Inflammatory macrophage (primary cell): ENCODE results near the gene MYF6.
"Not testable (repeated sequence)": the region's sequence is repeated elsewhere in the genome, so short reads cannot be mapped to it uniquely, and the experiment has no call there.

Experiments used
- DNase-seq, 2 donors: peaks; one replicate each; pipeline ENCODE4 v3.0.0-alpha.2; 2020 to 2022
- total RNA-seq, 18 experiments: gene quantifications; one replicate each; lab custom pipeline; 2026; ENCODE audit warnings: mixed read lengths in 6 of 18, inconsistent platforms in 2 of 18; lab: John Stamatoyannopoulos, UW

Gene MYF6
- 0 to 0.03 (median 0) reads per million in 18 experiments for total RNA-seq

- no peak for DNase-seq
Measured at GRCh38 chr12:80707126-80707829, at the start of gene MYF6. Gene MYF6 (plus strand): TSS chr12:80707634. CDS start chr12:80707720, 86 bp downstream.

DNA sequence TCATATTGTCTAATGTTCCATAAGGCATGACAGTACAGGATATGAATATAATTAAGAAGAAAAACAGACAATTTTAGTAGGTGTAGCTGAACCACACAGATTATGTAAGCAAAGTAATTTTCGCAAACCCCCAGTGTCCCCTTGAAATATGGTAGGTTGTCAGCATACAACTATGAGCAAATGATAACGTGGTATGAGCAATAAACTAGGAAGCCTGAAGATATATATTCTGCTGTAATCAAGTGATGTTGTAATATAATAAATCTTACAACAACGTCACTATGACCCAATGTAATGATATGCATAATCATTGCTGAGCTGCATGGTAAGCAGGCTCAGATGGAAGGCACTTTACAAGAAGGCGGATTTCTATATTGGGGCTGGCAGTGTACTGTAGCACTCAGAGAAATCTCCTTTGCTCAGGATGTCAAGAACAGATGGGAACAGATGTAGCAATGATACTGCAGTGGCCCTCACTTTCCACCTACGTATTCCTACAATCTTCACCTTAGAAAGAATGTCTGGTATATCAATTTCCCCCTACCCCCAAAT is 47.8 kb upstream of the MYF6 start:
- DNase-seq = no peak

DNA sequence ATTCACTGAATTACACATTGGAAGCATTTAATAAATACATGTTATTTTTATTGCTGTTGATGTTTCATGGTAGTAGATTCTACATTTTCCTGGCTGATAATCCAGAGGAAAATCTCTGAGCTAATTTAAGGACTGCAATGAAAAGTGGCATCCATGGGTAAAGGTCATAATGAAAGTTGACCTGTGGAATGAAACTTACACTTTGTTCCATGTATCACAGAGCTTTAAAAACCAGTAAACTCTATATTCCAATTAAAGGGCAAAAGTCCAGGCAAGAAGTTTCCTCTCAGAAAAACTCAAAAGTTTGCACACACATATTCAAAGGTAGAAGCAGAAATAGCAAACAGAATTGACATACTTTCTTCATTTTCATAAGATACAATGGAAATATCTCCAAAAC is 44.8 kb upstream of the MYF6 start:
- no peak for DNase-seq

- no peak for DNase-seq
Measured at GRCh38 chr12:80670214-80670613, 37.2 kb upstream of the MYF6 start.

- DNase-seq = not testable (repeated sequence)
Measured at GRCh38 chr12:80676042-80676636, 31.3 kb upstream of the MYF6 start.

DNA sequence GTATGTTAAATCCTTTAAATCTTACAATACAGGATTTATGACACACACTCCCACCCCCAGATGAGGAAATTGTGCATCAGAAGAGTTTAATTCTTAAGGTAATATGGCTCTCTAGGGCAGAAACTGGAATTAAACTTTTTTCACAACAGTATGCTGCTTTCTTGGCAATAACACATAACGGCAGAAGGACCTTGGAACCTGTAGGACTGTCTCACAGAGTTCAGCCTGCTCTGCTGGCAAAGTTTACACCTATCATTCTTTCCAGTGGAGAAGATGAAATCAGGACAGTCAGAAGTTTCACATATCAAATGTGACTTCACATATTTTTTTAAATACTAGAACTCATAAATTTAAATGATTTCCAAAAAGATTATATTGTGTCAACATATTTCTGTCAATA is 30.6 kb upstream of the MYF6 start:
- no peak for DNase-seq

DNA sequence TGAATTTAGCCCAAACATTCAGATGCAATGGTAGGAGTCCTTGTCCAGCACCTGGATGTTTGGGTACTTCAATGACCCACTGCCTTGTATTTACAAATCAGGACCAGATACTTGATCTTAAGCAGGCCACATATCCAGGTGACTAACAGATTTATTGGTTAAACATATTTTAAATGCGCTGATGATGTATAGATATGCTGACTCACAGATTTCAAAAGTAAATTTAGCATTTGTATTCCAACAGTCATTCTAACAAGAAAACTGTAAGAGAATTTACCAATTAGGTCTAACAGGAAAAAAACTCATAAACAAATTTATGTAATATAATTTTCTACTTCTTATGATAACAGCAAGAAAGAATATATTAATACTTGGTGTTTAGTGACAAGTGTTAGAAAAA is 29.4 kb upstream of the MYF6 start:
- no peak for DNase-seq

- DNase-seq = no peak
Measured at GRCh38 chr12:80679346-80680131, 27.9 kb upstream of the MYF6 start.

GRCh38 chr12:80681287-80681686 is 26.1 kb upstream of the MYF6 start:
- DNase-seq = no peak

GRCh38 chr12:80681786-80682185 is 25.6 kb upstream of the MYF6 start:
- no peak for DNase-seq

DNA sequence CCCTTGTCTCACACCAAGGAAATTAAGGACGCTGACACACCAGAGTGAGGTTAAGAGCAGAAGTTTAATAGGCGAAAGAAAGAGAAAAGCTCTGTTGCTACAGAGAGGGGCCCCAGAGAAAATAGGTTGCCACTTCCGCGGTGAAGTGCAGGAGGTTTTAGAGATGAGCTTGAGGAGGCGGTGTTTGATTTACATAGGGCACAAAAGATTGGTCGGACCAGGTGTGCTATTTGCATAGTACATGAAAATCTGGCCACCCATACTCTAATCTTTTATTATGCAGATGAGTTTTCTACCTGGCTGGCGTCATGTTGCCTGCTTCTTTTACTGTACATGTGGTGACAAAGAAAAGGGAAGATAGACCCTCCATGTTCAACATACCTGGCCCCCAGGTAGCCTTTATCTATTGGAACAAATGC is 23.3 kb upstream of the MYF6 start:
- no peak for DNase-seq

GRCh38 chr12:80690090-80690489 is 17.3 kb upstream of the MYF6 start:
- no peak for DNase-seq

DNA sequence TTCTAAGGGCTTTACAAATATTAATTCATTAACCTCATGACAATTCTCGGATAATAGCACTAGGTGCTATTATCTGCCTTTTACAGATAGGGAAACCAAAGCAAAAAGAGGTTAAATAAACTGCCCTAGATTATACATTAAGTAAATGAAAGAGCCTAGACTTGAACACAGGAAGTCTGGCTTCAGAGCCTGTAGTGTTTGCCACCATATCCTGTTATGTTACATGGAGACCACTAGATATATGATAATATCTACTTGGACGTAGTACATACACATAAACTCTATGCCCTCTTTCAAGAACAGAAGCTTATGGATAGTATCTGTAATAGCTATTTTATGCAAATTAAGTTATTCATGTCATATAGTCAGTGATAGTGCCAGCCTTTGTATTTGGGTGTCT is 16.9 kb upstream of the MYF6 start:
- DNase-seq = no peak

DNA sequence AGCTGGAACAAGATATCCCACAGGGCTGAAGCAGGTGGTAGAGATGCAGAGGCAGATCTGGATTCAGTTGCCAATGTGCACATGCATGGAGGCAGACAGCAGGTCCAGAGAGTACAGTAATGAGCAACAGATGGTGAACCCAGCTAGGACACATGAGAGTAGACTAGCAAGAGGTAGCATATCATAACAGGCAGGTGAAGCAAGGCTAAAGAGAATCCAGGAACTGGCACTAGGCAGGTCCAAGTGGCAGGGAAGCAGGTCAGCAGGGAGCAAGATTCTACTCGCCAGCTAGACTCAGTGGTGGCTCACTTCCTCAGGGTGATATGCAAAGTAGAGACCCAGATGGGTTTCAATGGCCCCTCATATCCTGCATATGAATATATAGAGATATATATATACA is 15.3 kb upstream of the MYF6 start:
- no peak for DNase-seq

- no peak for DNase-seq
Measured at GRCh38 chr12:80697270-80697887, 10.1 kb upstream of the MYF6 start.

DNA sequence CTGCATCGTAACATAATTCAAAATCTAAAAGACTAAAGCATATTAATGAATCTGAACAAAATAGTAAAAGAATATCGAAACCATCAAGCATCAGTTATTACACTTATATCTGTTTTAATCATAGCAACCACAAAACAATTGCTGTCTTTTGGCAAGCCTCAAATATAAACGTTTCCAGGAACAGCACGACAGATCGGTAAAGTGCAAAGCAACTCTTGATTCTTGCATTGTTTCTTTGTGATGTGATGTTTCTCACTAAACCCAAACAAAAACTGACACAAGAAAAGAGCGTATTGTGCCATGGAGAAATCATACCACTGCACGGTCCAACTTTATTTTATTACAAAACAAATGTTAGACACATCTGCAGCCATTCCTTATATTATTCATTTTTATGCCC is 9.2 kb upstream of the MYF6 start:
- DNase-seq = no peak

DNA sequence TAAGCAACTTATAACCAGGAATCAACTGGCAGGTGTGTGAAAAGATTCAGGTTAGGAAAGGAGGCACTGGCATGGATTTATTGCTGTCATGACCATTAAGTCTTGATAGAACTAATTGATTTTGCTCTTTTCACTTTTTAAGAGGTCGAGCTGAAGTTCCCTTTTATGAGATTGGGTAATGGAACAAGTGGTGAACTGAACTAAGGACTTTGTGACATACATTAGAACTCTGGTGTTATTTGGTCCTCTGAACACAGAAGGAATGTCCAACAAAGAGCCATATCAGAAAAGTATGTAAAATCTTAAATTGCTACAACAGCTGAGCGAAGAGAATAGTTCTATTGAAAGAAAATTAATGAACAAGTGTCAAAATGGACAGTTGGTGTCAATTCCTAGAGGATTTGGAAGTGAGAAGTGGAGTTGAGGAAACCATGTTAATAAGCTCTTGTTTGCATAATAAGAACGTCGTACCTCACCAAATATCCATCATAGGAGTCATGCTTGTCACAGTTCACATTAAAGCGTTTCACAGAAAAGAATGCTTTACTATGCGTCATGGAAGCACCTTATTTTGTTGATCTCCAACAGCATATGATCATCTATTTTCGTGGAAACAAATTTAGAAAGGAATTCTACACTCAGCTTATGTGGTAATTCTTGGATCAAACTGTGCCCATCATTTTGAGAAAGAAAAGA is 8.4 kb upstream of the MYF6 start:
- no peak for DNase-seq

DNA sequence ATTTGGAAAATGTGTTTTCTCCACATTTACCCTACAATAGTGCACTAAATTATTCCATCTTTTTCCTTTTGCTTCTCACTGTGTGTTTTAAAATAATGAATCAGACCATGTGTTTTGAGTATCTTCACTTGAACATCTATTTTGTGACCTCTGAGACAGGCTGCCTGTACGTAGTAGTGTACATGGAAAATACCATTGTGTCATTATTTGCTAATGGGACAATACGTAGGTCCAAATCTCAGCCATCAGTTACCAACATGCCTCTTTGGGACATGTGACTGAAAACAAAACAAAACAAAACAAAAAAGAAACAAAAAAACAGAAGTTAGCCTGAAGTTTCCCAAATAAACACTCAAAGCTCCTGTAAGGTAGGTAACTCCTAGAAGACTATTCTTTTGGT is 7.1 kb upstream of the MYF6 start:
- no peak for DNase-seq

GRCh38 chr12:80701388-80701787 is 6.0 kb upstream of the MYF6 start:
- no peak for DNase-seq

- no peak for DNase-seq
Measured at GRCh38 chr12:80702889-80703805, 4.3 kb upstream of the MYF6 start.

DNA sequence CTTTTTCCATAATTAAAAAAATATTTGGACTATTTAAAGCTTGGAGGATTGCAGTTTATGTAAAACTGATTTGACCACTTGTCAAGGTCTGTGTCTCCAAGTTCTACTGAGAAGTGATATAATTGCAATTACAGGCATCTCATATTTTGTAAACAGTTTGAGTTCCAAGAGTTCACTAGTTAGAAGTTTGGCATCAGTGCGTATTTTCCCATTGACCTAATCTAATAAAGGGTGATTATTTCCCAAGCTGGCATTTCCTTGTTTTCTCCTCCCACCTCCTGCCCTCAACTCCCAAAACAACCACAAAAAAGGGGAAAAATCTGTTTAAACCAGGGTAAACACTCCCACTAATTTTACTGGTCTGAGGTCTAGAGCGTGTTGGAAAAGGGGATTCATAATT is 3.0 kb upstream of the MYF6 start:
- DNase-seq = no peak
